Body of pancreas (tissue), 4 donors: ENCODE measurements around the gene LENG9. TPM values are rescaled to one million over a fixed set of nuclear protein-coding genes. Genes with fewer than 3 reads are reported as not detected.

Experiments used
- ATAC-seq: fragments of 150-250 bp; one replicate; pipeline ENCODE4 v1.9.1; 2016
- DNase-seq, 4 donors: peaks; one replicate each; pipeline ENCODE4 v3.0.0-alpha.2; 2019
- H3K27ac ChIP-seq, 4 donors: fragments of 200-600 bp; sonication (generic); 1 replicate in 3 of 4; 2 replicates in 1 of 4; pipeline versions ENCODE4 v1.5.1 to v1.6.1; 2016 to 2019; ENCODE audit warnings: mild to moderate bottlenecking in 1 of 4, mixed read lengths in 1 of 4, moderate library complexity in 1 of 4
- H3K27me3 ChIP-seq, 2 donors: fragments of 200-600 bp; sonication (generic); one replicate each; pipeline ENCODE4 v1.6.0; 2016; ENCODE audit warnings: mild to moderate bottlenecking in 1 of 2
- H3K36me3 ChIP-seq, 2 donors: fragments of 200-600 bp; sonication (generic); replicated peaks in 1 of 2; 2 replicates each; pipeline ENCODE4 v1.5.1; 2016; ENCODE audit warnings: low read depth in 2 of 2; ENCODE audit not compliant: insufficient read depth in 1 of 2
- H3K4me1 ChIP-seq: fragments of 200-600 bp; sonication (generic); one replicate; pipeline ENCODE4 v1.6.0; 2016
- H3K4me3 ChIP-seq, 2 donors: fragments of 200-600 bp; sonication (generic); 1 replicate in 1 of 2; 2 replicates in 1 of 2; pipeline ENCODE4 v1.5.1; 2016 to 2019
- H3K9me3 ChIP-seq, 3 donors: fragments of 200-600 bp; sonication (generic); 1 replicate in 2 of 3; 2 replicates in 1 of 3; pipeline ENCODE4 v1.5.1; 2016
- POLR2A ChIP-seq, 3 donors: fragments of 450-650 bp; IDR thresholded peaks; one replicate each; pipeline ENCODE4 v1.6.1; 2016; ENCODE audit warnings: antibody characterized with exemption in 3 of 3, mild to moderate bottlenecking in 2 of 3
- WGBS, 2 donors: methylation state at CpG; one replicate each; pipeline ENCODE4 v1.1.5; 2017; 5-methylcytosine and 5-hydroxymethylcytosine counted together
- intact Hi-C: fragments of 100-400 bp; cut with DNase I; formaldehyde crosslinking; loops from one replicate; pipeline ENCODE4 v1.15.1; 2023
- total RNA-seq, 2 donors: library from RNA; depleted of rRNA; stranded (reverse); fragments of >200 nt; gene quantifications; one replicate each; pipeline ENCODE4 v1.1.0, GENCODE V29; 2016
- TF ChIP-seq, protein P1 (sequence below), 7 experiments: fragments of 450-650 bp in 4 of 7; fragments of 200-600 bp in 3 of 7; sonication (generic) in 3 of 7; IDR thresholded peaks; one replicate each; pipeline ENCODE4 v1.5.1; 2016 to 2019; ENCODE audit warnings: antibody characterized with exemption in 7 of 7

The LENG9 gene
- total RNA-seq, 2 donors from 2014 or later: 21.8 to 25.7 TPM

DNA sequence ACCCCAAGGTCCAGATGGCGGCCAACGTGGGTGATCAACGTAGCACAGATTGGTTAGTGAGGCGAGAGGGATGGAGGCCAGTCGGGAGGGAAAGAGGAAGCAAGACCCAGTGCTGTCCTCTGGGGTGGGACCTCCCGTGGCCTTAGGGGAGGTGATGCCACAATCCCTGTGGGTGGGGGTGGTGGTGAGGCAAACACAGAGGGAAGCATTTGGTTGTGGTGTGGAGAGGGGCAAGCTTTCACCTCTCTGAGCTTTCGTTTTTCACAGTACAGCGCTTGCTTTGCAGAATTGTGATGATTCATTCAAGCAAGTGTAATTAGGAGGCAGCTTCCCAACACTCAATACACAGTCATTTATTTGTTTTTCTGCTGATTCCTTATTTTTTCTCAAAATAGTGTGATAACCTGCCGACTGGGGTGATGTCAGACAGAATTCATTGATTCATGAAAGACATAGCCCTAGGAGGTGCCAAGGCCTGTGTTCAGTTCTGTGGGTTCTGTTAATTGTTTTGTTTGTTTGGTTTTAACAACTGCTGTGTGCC lies 12.2 kb downstream of the LENG9 start:
- Histone ChIP-seq H3K36me3 (peaks cover 17 to 38% of the 10 kb centered on the region in 2 donors), H3K9me3 (no peaks in the 10 kb centered on the region), H3K27ac (peak overlapping the region; percentile 6 to 100 (median 96)), H3K4me3 (no peak overlapping the region), H3K27me3 (no peaks in the 10 kb centered on the region), H3K4me1 (peaks cover 51% of the 10 kb centered on the region)
- intact Hi-C loops: loop anchor here (10.0 kb wide), 1 partner anchor 1223 kb away; the partner anchor contains the start of gene EPN1
- DNase-seq (peak in 2 of 4 donors; percentile 28 to 59), ATAC-seq (no peak)
- WGBS, 2 donors: 24 to 28% methylated on average over 9 of the region's 9 CpGs
- TF ChIP-seq, protein P1, sequence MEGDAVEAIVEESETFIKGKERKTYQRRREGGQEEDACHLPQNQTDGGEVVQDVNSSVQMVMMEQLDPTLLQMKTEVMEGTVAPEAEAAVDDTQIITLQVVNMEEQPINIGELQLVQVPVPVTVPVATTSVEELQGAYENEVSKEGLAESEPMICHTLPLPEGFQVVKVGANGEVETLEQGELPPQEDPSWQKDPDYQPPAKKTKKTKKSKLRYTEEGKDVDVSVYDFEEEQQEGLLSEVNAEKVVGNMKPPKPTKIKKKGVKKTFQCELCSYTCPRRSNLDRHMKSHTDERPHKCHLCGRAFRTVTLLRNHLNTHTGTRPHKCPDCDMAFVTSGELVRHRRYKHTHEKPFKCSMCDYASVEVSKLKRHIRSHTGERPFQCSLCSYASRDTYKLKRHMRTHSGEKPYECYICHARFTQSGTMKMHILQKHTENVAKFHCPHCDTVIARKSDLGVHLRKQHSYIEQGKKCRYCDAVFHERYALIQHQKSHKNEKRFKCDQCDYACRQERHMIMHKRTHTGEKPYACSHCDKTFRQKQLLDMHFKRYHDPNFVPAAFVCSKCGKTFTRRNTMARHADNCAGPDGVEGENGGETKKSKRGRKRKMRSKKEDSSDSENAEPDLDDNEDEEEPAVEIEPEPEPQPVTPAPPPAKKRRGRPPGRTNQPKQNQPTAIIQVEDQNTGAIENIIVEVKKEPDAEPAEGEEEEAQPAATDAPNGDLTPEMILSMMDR (IDR thresholded peaks at IDR 0.05): no peak
- TF ChIP-seq POLR2A (IDR thresholded peaks at IDR 0.05): peak; percentile 14 to 61 (median 60)

DNA sequence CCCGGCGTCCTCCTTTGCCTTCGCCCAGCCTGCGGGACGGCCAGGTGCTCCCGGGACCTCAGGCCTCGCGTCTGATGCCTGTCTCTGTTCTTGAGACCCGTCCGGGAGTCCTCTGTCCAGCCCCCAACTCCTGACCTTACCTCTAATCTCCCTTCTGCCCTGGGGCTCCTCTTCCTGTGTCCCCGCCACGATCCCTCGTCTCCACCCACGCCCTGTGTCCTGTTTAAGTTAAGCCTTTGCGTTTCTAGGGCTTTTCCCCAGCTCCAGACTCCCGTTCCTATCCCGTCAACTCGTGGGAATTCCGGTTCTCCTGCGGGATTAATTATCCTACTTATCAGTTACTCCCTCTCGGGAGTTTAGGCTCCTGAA lies 13.9 kb downstream of the LENG9 start:
- no peak for ATAC-seq
- H3K27me3 ChIP-seq: no peaks in the 10 kb centered on the region
- H3K9me3 ChIP-seq: no peaks in the 10 kb centered on the region
- WGBS, 2 donors: 0 to 1% methylated on average over 13 to 21 of the region's 21 CpGs
- intact Hi-C loops: loop anchor here (10.0 kb wide), 1 partner anchor 1225 kb away; the partner anchor contains the start of gene EPN1
- H3K36me3 ChIP-seq: peaks cover 13 to 22% of the 10 kb centered on the region in 2 donors
- peaks cover 68% of the 10 kb centered on the region for H3K4me1 ChIP-seq
- peak overlapping the region; percentile 60 to 78 for H3K4me3 ChIP-seq
- no peak for DNase-seq
- TF ChIP-seq, protein P1 (IDR thresholded peaks at IDR 0.05): no peak
- TF ChIP-seq POLR2A (IDR thresholded peaks at IDR 0.05): no peak
- H3K27ac ChIP-seq: peak overlapping the region; percentile 94 to 100 (median 98)

DNA sequence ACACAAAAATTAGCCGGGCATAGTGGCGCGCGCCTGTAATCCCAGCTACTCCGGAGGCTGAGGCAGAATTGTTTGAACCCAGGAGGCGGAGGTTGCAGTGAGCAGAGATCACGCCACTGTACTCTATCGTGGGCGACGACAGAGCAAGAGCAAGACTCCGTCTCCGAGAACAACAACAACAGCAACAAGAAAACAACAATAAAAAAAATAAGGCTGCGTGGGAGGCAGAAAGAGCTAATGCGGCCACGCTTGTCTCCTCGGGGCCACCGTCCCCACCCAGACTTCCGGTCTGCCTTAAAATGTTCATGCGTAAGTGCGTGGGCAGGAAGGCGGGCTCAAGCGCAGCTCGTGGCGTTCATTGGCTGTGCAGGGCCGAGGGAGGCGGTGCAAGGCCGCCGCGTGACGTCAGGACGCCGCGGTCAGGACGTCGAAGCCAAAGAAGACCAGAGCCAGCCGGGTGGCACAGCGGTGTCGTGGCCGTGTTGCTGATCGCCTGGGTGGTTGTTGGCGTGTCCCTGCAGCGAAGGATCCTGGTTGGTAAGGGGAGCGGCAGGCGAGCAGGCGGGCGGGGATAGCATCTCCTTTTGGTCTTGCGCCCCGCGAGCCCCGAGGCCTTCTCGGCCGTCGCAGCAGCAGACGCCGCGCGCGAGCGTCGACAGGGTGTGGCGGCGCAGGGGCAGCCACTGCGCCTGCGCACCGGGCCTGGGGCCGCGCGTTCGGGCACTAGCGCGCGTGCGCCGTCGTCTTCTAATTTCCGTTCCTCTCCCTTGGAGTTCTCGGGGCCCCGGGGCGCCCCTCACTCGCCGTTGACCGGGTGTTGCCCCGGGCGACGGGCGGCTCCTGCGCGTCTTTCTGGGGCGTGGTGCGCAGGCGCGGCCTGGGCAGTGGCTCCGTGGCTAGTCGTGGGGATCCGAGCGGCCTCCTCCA lies 14.5 kb downstream of the LENG9 start, which contains the start of gene LENG8:
Gene LENG8, plus strand, starts transcription at position 426 of the 927 bp plus-strand sequence. CDS start 2,146 bp downstream, outside the sequence.
- Histone ChIP-seq H3K27me3 (no peaks in the 10 kb centered on the region), H3K4me3 (peak within 1 kb of the TSS; percentile 60 to 78), H3K27ac (peak within 1 kb of the TSS; percentile 94 to 100 (median 98)), H3K9me3 (no peaks in the 10 kb centered on the region), H3K36me3 (peaks cover 13 to 15% of the 10 kb centered on the region in 2 donors), H3K4me1 (peaks cover 75% of the 10 kb centered on the region)
- 1% methylated on average over 33 to 96 of the region's 96 CpGs for WGBS, 2 donors
- ATAC-seq: peak; percentile 93
- peak; percentile 97 to 99 (median 99) for TF ChIP-seq POLR2A (IDR thresholded peaks at IDR 0.05)
- TF ChIP-seq, protein P1 (IDR thresholded peaks at IDR 0.05): peak in 2 of 7 experiments; percentile 17 to 24
- DNase-seq: peak; percentile 86 to 99 (median 98)
- intact Hi-C loops: no loop called here

DNA sequence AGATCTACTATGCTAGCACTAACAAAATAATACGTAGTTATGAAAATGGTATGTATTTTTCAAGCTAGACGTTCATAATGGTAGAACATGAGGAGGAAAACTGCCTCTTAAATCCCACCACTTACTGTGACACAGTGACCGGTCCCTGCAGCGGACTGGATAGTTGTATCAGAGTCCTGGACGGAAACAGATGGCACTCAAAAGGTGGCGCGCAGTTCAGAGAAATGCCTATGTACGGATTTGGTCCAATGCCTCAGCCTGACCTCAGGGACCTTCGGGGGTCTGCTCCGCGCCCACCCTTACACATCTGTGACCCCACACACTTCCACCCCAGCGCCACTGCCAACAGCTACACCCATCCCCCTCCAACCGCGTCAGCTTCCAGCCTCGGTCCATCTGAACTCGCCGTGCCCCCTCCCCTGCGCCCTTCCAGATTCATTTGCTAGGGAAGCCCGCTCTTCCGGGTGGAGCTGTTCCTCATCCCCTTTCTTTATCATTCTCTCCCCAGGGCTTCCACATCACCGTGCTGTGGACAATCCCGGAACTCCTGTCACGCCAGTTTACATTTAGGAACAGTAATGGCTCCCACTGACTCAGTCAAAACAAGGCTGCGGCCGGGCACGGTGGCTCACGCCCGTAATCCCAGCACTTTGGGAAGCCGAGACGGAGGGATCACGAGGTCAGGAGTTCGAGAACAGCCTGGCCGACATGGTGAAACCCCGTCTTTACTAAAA lies 15.4 kb downstream of the LENG9 start:
- Histone ChIP-seq H3K9me3 (no peaks in the 10 kb centered on the region), H3K4me1 (peaks cover 68% of the 10 kb centered on the region), H3K27me3 (no peaks in the 10 kb centered on the region), H3K27ac (peak overlapping the region; percentile 94 to 100 (median 98)), H3K4me3 (peak overlapping the region; percentile 24 to 38), H3K36me3 (peaks cover 4 to 8% of the 10 kb centered on the region in 2 donors)
- ATAC-seq (peak; percentile 36), DNase-seq (peak; percentile 70 to 79 (median 72))
- intact Hi-C loops: no loop called here
- 0 to 1% methylated on average over 32 to 34 of the region's 34 CpGs for WGBS, 2 donors
- no peak for TF ChIP-seq POLR2A (IDR thresholded peaks at IDR 0.05)
- TF ChIP-seq, protein P1 (IDR thresholded peaks at IDR 0.05): peak in 2 of 7 experiments; percentile 5 to 12
